Choroid plexus epithelial cell (primary cell): ENCODE results near the gene TPCN1.

ENCODE experiments used
- DNase-seq: peaks from one replicate; pipeline ENCODE4 v3.0.0-alpha.2; 2010; ENCODE audit warnings: low read depth
- H3K4me3 ChIP-seq: 2 replicates; pipeline ENCODE4 v1.5.1; 2011; ENCODE audit warnings: low read depth, mild to moderate bottlenecking, control low read depth, low read length, moderate library complexity
- TF ChIP-seq, protein P1 (sequence below): conservative IDR thresholded peaks from 2 replicates; pipeline ENCODE4 v1.5.1; 2011; ENCODE audit warnings: low read depth, mild to moderate bottlenecking, control low read depth, inconsistent platforms, low read length, moderate library complexity

TPCN1 gene

GRCh38 chr12:113246478-113247122 is 25.3 kb downstream of the TPCN1 start:
- TF ChIP-seq, protein P1, sequence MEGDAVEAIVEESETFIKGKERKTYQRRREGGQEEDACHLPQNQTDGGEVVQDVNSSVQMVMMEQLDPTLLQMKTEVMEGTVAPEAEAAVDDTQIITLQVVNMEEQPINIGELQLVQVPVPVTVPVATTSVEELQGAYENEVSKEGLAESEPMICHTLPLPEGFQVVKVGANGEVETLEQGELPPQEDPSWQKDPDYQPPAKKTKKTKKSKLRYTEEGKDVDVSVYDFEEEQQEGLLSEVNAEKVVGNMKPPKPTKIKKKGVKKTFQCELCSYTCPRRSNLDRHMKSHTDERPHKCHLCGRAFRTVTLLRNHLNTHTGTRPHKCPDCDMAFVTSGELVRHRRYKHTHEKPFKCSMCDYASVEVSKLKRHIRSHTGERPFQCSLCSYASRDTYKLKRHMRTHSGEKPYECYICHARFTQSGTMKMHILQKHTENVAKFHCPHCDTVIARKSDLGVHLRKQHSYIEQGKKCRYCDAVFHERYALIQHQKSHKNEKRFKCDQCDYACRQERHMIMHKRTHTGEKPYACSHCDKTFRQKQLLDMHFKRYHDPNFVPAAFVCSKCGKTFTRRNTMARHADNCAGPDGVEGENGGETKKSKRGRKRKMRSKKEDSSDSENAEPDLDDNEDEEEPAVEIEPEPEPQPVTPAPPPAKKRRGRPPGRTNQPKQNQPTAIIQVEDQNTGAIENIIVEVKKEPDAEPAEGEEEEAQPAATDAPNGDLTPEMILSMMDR, result no peak

GRCh38 chr12:113247123-113248050 is 26.1 kb downstream of the TPCN1 start:
- TF ChIP-seq, protein P1, result no peak
- DNase-seq, result peak; percentile 49
- H3K4me3 ChIP-seq, result no peak overlapping the region

More at GRCh38 chr12:113246478-113247122, 25.3 kb downstream of the TPCN1 start:
- DNase-seq, result no peak
- no peak overlapping the region for H3K4me3 ChIP-seq

DNA sequence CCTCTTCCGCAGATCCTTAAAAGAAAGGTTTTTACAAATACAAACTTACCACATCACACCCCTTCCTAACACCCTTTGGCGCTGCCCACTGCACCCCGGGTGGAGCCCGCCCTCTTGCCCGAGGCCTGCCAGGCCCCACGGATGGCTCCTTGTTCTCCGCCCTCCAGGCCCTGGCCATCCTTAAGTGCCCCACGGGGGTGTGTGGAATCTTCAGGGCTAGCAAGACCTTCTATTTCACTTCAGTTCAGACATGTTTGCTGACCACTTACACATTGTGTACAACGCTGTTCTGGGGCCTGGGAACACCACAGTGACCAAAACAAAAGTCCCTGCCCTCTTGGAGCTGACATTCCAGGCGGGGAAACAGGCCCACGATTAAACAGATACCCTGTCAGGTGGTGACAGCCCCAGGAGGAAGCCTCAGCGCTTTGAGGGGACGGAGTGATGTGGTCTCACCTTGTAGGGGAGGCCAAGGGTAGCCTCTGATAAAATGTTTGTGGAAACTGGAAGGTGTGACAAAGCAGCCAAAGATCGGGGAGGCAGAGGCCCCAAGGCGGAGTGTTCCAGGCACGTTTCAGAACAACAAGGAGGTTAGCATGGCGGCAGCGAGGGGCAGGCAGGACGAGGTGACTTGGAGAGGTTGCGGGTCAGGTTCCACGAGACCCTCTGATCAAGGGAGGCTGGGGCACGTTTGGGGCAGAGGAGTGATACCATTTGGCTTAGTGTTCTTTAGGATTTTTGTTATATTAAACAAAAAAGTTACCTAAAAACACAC is 27.0 kb downstream of the TPCN1 start:
- TF ChIP-seq, protein P1, result no peak
- H3K4me3 ChIP-seq, result no peak overlapping the region
- no peak for DNase-seq

DNA sequence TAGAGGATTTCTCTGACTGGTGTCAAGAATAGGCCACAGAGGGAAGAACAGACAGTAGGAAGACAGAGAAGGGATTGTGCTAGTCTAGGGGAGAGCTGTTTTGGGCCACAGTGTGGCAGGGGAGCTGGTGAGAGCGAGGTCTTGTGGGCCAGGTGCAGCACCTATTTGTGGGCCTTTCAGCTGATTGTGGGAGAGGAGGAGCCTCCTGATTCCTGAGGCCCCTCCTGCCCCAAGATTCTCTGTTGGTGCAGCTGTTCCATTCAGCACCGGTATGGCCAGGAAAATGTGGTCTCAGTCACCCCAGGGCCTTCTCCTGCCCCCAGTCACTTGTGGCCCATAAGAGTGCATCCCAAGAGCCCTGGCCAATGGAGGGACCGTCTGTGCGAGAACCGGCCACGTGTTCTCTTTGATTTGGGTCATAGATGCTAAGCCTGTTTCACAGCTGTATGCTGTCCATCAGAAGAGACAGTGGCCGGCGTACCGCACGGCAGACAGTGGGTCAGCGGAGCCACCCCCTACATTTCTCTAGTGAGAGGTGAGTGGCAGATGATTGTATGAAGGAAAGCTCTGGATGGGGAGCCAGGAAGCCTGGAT is 27.7 kb downstream of the TPCN1 start:
- no peak overlapping the region for H3K4me3 ChIP-seq
- TF ChIP-seq, protein P1, result no peak
- no peak for DNase-seq

DNA sequence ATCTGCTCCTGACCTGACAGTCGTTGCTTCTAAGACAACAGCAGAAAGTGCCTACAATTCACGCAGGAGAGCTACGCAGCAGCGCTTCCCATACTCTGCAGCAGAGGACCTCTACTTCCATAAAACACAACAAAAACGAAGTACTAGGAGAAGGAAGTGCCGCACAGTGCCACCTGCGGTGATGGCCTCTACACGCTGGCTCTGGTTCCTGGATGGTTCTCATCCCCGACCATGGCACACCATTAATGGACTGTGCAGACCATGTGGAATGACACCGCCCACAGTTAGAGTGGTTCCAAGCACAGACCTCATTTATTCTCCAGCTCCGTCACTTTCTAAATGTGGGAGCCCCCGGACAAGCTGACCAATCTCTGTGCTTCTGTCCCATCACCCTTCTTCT is 28.3 kb downstream of the TPCN1 start:
- DNase-seq, result no peak
- TF ChIP-seq, protein P1, result no peak
- H3K4me3 ChIP-seq, result no peak overlapping the region

DNA sequence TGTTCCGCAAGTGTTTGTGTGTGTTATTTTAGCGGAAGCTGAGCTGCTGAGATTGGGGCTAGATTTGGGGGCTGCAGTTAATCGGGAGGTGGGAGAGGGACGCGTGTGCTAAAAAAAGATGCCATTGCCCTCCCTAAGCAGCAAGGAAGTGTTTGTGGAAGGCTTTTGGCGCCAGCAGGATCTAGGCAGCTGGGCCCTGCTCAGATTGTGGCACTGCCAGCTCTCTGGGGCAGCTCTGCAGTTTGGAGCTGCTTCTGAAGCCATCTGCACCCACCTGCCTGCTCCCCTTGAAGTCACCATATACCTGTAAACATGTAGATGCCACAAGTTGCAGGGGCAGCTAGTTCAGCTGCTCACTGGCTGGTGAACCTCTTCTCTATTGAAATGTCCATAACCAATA is 28.8 kb downstream of the TPCN1 start:
- no peak for DNase-seq
- TF ChIP-seq, protein P1, result no peak
- no peak overlapping the region for H3K4me3 ChIP-seq
